DOHH2 (cell line): ENCODE measurements around the gene MAGI1.

Source experiments
- H3F3A ChIP-seq: fragments of 200-600 bp; sonication (generic), shearing (Covaris generic); 2 replicates; pipeline ENCODE4 v1.6.0; 2016; ENCODE audit warnings: antibody characterized with exemption, mild to moderate bottlenecking; ENCODE audit not compliant: control insufficient read depth, insufficient read depth
- H3K27ac ChIP-seq: fragments of 200-600 bp; sonication (generic); 2 replicates; pipeline ENCODE4 v1.5.1; 2014; ENCODE audit warnings: low read depth, mild to moderate bottlenecking, low read length, moderate library complexity
- H3K27me3 ChIP-seq: fragments of 200-600 bp; sonication (generic); 2 replicates; pipeline ENCODE4 v1.6.1; 2014; ENCODE audit warnings: mild to moderate bottlenecking, low read length, mixed read lengths; ENCODE audit not compliant: control insufficient read depth
- H3K36me3 ChIP-seq: fragments of 200-600 bp; sonication (generic); 2 replicates; pipeline ENCODE4 v1.6.1; 2014; ENCODE audit warnings: mild to moderate bottlenecking, low read length, moderate library complexity, mixed read lengths; ENCODE audit not compliant: control insufficient read depth
- H3K4me1 ChIP-seq: fragments of 200-600 bp; sonication (generic); 2 replicates; pipeline ENCODE4 v1.6.1; 2014; ENCODE audit warnings: mild to moderate bottlenecking, low read length, mixed read lengths; ENCODE audit not compliant: control insufficient read depth
- H3K4me2 ChIP-seq: fragments of 200-600 bp; sonication (generic); 2 replicates; pipeline ENCODE4 v1.6.0; 2014; ENCODE audit warnings: mild to moderate bottlenecking, low read length, moderate library complexity
- H3K4me3 ChIP-seq: fragments of 200-600 bp; sonication (generic); 2 replicates; pipeline ENCODE4 v1.5.1; 2014; ENCODE audit warnings: mild to moderate bottlenecking, low read length, mixed read lengths
- H3K79me2 ChIP-seq: fragments of 200-600 bp; sonication (generic); 2 replicates; pipeline ENCODE4 v1.6.1; 2014; ENCODE audit warnings: mild to moderate bottlenecking, low read length, mixed read lengths; ENCODE audit not compliant: control insufficient read depth
- H3K9me2 ChIP-seq: fragments of 200-600 bp; sonication (generic); replicated peaks from 2 replicates; pipeline ENCODE4 v1.6.1; 2014; ENCODE audit warnings: mild to moderate bottlenecking, low read length, mixed read lengths; ENCODE audit not compliant: control insufficient read depth
- H3K9me3 ChIP-seq: fragments of 200-600 bp; sonication (generic); 2 replicates; pipeline ENCODE4 v1.6.1; 2014; ENCODE audit warnings: antibody characterized with exemption, low read length, mixed read lengths; ENCODE audit not compliant: control insufficient read depth, insufficient read depth
- H4K20me1 ChIP-seq: fragments of 200-600 bp; sonication (generic); 2 replicates; pipeline ENCODE4 v1.6.0; 2014; ENCODE audit warnings: low read depth, mild to moderate bottlenecking, antibody characterized with exemption, low read length, moderate library complexity; ENCODE audit not compliant: control insufficient read depth, insufficient read depth
- CTCF ChIP-seq: fragments of 200-600 bp; sonication (generic); IDR thresholded peaks from one replicate; pipeline ENCODE4 v1.5.1; 2014; ENCODE audit warnings: antibody characterized with exemption, mild to moderate bottlenecking, low read depth, low read length; ENCODE audit not compliant: poor library complexity, severe bottlenecking
- EZH2phosphoT487 ChIP-seq: fragments of 200-600 bp; sonication (generic); IDR thresholded peaks from 2 replicates; pipeline ENCODE4 v1.6.1; 2017; ENCODE audit warnings: borderline replicate concordance, mild to moderate bottlenecking, antibody characterized with exemption, low read length, moderate library complexity, mixed read lengths

The MAGI1 gene

GRCh38 chr3:65820600-65820999 lies 218.1 kb downstream of the MAGI1 start:
- Histone ChIP-seq H3K4me1 (no peaks in the 10 kb centered on the region), H3K79me2 (no peaks in the 10 kb centered on the region), H3K36me3 (no peaks in the 10 kb centered on the region), H3K4me3 (no peak overlapping the region), H3F3A (no peaks in the 10 kb centered on the region), H3K9me3 (no peaks in the 10 kb centered on the region), H3K4me2 (no peak overlapping the region), H3K27ac (no peak overlapping the region), H4K20me1 (no peaks in the 10 kb centered on the region), H3K9me2 (no peaks in the 10 kb centered on the region), H3K27me3 (no peaks in the 10 kb centered on the region)
- TF ChIP-seq EZH2phosphoT487, result no peak
- no peak for TF ChIP-seq CTCF

GRCh38 chr3:65819896-65820295 lies 218.8 kb downstream of the MAGI1 start:
- H3K4me1 ChIP-seq, result no peaks in the 10 kb centered on the region
- no peaks in the 10 kb centered on the region for H3K9me2 ChIP-seq
- H3K27ac ChIP-seq, result no peak overlapping the region
- no peaks in the 10 kb centered on the region for H3K36me3 ChIP-seq
- no peaks in the 10 kb centered on the region for H3K27me3 ChIP-seq
- TF ChIP-seq CTCF (no peak), EZH2phosphoT487 (no peak)
- H3K79me2 ChIP-seq, result no peaks in the 10 kb centered on the region
- H3K4me2 ChIP-seq, result no peak overlapping the region
- H3K4me3 ChIP-seq, result no peak overlapping the region
- no peaks in the 10 kb centered on the region for H4K20me1 ChIP-seq
- H3K9me3 ChIP-seq, result no peaks in the 10 kb centered on the region
- no peaks in the 10 kb centered on the region for H3F3A ChIP-seq

GRCh38 chr3:65817553-65818126 lies 221.1 kb downstream of the MAGI1 start:
- no peak overlapping the region for H3K27ac ChIP-seq
- no peaks in the 10 kb centered on the region for H3K4me1 ChIP-seq
- no peaks in the 10 kb centered on the region for H3K9me2 ChIP-seq
- H3K27me3 ChIP-seq, result no peaks in the 10 kb centered on the region
- H3F3A ChIP-seq, result no peaks in the 10 kb centered on the region
- H3K9me3 ChIP-seq, result no peaks in the 10 kb centered on the region
- H3K4me3 ChIP-seq, result no peak overlapping the region
- TF ChIP-seq CTCF, result no peak
- H3K79me2 ChIP-seq, result no peaks in the 10 kb centered on the region
- no peaks in the 10 kb centered on the region for H4K20me1 ChIP-seq
- H3K4me2 ChIP-seq, result no peak overlapping the region
- no peaks in the 10 kb centered on the region for H3K36me3 ChIP-seq
